ENCODE results near the gene SLC43A3. TPM values are rescaled to one million over a fixed set of nuclear protein-coding genes. Genes with fewer than 3 reads are reported as not detected.
A peak's percentile ranks its signal among the peaks of the same experiment; 100 is the strongest.
"Not testable (repeated sequence)": the region's sequence is repeated elsewhere in the genome, so short reads cannot be mapped to it uniquely, and the experiment has no call there.

Gene SLC43A3
- polyA plus RNA-seq, 6 donors from 2014 or later = 14.5 to 20.8 (median 17.5) TPM

DNA sequence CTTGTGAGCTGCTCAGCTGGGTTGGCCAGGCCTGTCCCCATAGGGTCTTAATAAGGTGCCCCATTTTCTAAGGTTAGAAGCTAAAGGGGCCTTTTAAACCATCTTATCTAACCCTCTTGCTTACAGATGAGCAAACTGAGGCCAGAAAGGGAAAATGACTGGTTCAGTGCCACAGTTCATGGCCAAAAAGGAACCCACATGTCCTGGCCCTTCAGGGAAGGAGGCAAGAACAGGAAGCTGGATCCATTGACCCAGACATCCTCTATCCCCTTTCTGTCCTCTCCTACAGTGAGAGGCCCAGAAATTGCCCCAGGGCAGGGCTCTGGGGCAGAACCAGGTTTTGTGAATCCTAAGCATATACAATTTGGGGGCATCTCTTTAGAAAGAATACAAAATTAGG lies 56.0 kb downstream of the SLC43A3 start:
- Mint-ChIP-seq H3K36me3 (no peaks in the 10 kb centered on the region), H3K27me3 (peaks cover 0 to 20% (median 9%) of the 10 kb centered on the region in 3 donors), H3K4me3 (no peak overlapping the region), H3K9me3 (peaks cover 0 to 2% (median 0%) of the 10 kb centered on the region in 7 donors), H3K27ac (no peak overlapping the region), H3K4me1 (peaks cover 0 to 7% (median 3%) of the 10 kb centered on the region in 3 donors)
- no peak for ATAC-seq (ENCODE audit: low read depth in 2 of 2)
- no peak for DNase-seq

DNA sequence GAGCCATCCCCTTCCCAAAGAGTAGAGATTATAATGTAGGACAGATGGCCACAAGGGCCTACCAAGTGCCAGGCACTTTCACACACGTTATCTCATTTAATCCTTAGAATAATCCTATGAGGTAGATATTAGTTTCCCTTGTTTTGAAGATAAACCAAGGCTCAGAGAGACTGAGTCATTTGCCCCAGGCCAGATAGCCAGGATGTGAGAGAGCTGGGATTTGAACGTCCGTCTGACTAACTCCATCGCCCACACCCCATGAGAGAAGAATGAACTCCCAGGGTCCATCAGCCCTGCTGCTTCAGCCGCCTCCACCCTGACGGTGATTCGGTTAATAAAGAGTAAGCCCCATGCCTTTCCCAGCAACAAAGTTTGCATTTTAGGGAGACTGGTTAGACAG lies 56.7 kb downstream of the SLC43A3 start:
- ATAC-seq (ENCODE audit: low read depth in 2 of 2) = no peak
- Mint-ChIP-seq H3K4me3 (no peak overlapping the region), H3K9me3 (peaks cover 0 to 2% (median 0%) of the 10 kb centered on the region in 7 donors), H3K36me3 (no peaks in the 10 kb centered on the region), H3K4me1 (peaks cover 0 to 7% (median 3%) of the 10 kb centered on the region in 3 donors), H3K27me3 (peaks cover 5 to 20% (median 9%) of the 10 kb centered on the region in 3 donors), H3K27ac (peak overlapping the region in 1 of 6 donors; percentile 33)
- DNase-seq = no peak

GRCh38 chr11:57368845-57369232 lies 58.1 kb downstream of the SLC43A3 start:
- peaks cover 0 to 7% (median 3%) of the 10 kb centered on the region in 3 donors for H3K4me1 Mint-ChIP-seq
- no peak for DNase-seq
- ATAC-seq (ENCODE audit: low read depth in 2 of 2) = no peak
- H3K9me3 Mint-ChIP-seq = peaks cover 0 to 2% (median 0%) of the 10 kb centered on the region in 7 donors
- peaks cover 9 to 29% (median 18%) of the 10 kb centered on the region in 3 donors for H3K27me3 Mint-ChIP-seq
- H3K27ac Mint-ChIP-seq = no peak overlapping the region
- H3K36me3 Mint-ChIP-seq = no peaks in the 10 kb centered on the region
- no peak overlapping the region for H3K4me3 Mint-ChIP-seq

DNA sequence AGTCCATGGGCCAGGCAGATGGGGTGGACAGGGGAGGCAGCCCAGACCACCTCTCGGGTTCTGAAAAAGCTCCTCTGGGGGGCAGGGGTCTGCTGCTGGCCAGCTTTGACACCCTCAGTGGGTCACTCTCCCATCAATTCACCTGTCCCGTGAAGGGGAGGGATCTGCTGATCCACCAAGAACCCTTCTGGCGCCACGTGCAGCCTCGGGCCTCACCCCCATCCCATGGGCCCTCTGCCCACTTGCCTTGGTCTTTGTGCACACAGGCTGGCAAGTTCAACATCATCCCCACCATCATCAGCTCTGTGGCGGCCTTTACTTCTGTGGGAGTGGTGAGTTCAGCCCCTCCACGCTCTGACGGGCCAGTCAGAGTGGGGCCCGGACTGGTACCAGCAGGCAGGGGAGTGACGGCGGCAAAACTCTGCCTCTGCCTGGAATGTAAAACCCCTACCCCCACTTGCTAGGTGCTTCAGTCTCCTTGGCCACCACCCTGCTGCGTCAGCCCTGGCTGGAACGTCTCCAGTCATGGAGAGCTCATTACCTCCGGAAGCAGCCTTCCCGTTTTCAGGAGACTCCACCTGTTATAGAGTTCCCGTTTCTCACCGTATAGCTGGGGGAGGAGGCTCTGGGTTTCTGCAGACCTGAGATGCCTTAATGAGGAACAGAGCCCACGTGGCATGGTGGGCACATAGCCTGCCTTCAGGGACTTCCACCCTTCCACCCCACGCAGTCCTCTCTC lies 58.6 kb downstream of the SLC43A3 start:
- no peak overlapping the region for H3K27ac Mint-ChIP-seq

DNA sequence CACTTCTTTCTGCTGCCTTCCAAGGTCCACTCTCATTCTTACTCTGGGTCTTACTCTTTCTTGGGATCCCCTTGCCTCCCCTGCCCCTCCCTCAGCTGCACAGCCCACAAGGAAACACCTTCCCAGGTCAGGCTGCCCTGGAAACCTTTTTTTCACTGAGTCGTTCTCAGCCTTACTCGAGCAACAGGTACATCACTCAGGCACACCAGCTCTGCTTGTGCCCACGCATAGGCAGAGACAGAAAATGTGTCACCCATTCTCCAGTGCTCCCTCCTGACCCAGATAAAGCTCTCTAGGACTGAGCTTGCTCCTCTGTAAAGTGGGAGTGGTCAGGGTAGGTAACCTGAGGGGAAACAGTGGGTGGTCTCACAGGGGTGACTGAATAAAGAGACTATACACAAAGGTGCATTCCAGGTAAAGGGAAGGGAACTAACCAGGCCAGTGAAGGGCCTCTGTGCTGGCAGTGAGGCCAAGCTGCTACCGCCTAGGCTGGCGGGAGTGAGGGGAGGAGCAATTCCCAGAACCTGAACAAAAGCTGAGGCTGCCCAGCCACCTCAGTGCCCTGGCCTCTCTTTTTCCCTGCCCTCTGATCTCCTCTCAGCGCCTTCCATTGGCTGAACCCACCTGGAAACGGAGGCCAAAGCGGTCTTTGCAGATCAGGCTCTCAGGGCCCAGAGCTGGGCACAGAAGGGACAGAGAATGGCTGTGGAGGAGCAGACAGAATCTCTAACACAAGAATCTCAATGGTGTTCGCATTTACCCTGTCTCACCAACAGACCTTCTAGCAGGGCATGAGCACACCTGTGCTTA lies 61.9 kb downstream of the SLC43A3 start:
- peaks cover 11 to 42% (median 33%) of the 10 kb centered on the region in 3 donors for H3K27me3 Mint-ChIP-seq
- H3K4me1 Mint-ChIP-seq = peaks cover 0 to 3% (median 0%) of the 10 kb centered on the region in 3 donors

More for the DNA sequence above, 58.6 kb downstream of the SLC43A3 start:
- Mint-ChIP-seq H3K4me1 (peaks cover 0 to 7% (median 3%) of the 10 kb centered on the region in 3 donors), H3K27me3 (peaks cover 9 to 32% (median 19%) of the 10 kb centered on the region in 3 donors), H3K36me3 (no peaks in the 10 kb centered on the region), H3K4me3 (no peak overlapping the region), H3K9me3 (peaks cover 0 to 2% (median 0%) of the 10 kb centered on the region in 7 donors)
- DNase-seq (no peak), ATAC-seq (ENCODE audit: low read depth in 2 of 2) (peak in 1 of 2 donors; percentile 16)

GRCh38 chr11:57363131-57364080 lies 63.5 kb downstream of the SLC43A3 start:
- DNase-seq (no peak), ATAC-seq (ENCODE audit: low read depth in 2 of 2) (no peak)
- no peaks in the 10 kb centered on the region for H3K9me3 Mint-ChIP-seq
- H3K4me3 Mint-ChIP-seq = no peak overlapping the region
- H3K27me3 Mint-ChIP-seq = peaks cover 11 to 35% (median 33%) of the 10 kb centered on the region in 3 donors
- H3K27ac Mint-ChIP-seq = no peak overlapping the region
- no peaks in the 10 kb centered on the region for H3K4me1 Mint-ChIP-seq
- H3K36me3 Mint-ChIP-seq = no peaks in the 10 kb centered on the region

More for the DNA sequence above, 61.9 kb downstream of the SLC43A3 start:
- no peaks in the 10 kb centered on the region for H3K36me3 Mint-ChIP-seq
- H3K4me3 Mint-ChIP-seq = no peak overlapping the region
- H3K9me3 Mint-ChIP-seq = no peaks in the 10 kb centered on the region
- no peak overlapping the region for H3K27ac Mint-ChIP-seq
- no peak for DNase-seq
- no peak for ATAC-seq (ENCODE audit: low read depth in 2 of 2)

GRCh38 chr11:57361926-57362325 lies 65.0 kb downstream of the SLC43A3 start:
- no peaks in the 10 kb centered on the region for H3K4me1 Mint-ChIP-seq

DNA sequence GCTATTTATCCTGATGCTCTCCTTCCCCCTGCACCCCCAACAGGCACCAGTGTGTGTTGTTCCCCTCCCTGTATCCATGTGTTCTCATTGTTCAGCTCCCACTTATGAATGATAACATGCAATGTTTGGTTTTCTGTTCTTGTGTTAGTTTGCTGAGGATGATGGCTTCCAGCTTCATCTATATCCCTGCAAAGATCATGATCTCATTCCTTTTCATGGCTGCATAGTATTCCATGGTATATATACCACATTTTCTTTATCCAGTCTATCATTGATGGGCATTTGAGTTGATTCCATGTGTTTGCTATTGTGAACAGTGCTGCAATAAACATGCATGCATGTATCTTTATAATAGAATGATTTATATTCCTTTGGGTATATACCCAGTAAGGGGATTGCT lies 65.5 kb downstream of the SLC43A3 start:
- DNase-seq; H3K9me3 Mint-ChIP-seq; H3K4me3 Mint-ChIP-seq; H3K4me1 Mint-ChIP-seq; H3K27ac Mint-ChIP-seq; ATAC-seq (ENCODE audit: low read depth in 2 of 2); H3K36me3 Mint-ChIP-seq: not testable (repeated sequence)
- peaks cover 16 to 33% (median 22%) of the 10 kb centered on the region in 3 donors for H3K27me3 Mint-ChIP-seq

More at GRCh38 chr11:57361926-57362325, 65.0 kb downstream of the SLC43A3 start:
- peaks cover 11 to 33% (median 27%) of the 10 kb centered on the region in 3 donors for H3K27me3 Mint-ChIP-seq
- ATAC-seq (ENCODE audit: low read depth in 2 of 2) = no peak
- H3K9me3 Mint-ChIP-seq = no peaks in the 10 kb centered on the region
- H3K36me3 Mint-ChIP-seq = no peaks in the 10 kb centered on the region
- no peak overlapping the region for H3K4me3 Mint-ChIP-seq
- DNase-seq = no peak
- H3K27ac Mint-ChIP-seq = peak overlapping the region in 2 of 6 donors; percentile 3 to 5

GRCh38 chr11:57360991-57361390 lies 65.9 kb downstream of the SLC43A3 start:
- H3K27ac Mint-ChIP-seq = no peak overlapping the region
- H3K27me3 Mint-ChIP-seq = peaks cover 21 to 33% (median 22%) of the 10 kb centered on the region in 3 donors
- DNase-seq (no peak), ATAC-seq (ENCODE audit: low read depth in 2 of 2) (no peak)
- no peaks in the 10 kb centered on the region for H3K9me3 Mint-ChIP-seq
- no peak overlapping the region for H3K4me3 Mint-ChIP-seq
- H3K4me1 Mint-ChIP-seq = peaks cover 0 to 2% (median 0%) of the 10 kb centered on the region in 3 donors
- no peaks in the 10 kb centered on the region for H3K36me3 Mint-ChIP-seq

DNA sequence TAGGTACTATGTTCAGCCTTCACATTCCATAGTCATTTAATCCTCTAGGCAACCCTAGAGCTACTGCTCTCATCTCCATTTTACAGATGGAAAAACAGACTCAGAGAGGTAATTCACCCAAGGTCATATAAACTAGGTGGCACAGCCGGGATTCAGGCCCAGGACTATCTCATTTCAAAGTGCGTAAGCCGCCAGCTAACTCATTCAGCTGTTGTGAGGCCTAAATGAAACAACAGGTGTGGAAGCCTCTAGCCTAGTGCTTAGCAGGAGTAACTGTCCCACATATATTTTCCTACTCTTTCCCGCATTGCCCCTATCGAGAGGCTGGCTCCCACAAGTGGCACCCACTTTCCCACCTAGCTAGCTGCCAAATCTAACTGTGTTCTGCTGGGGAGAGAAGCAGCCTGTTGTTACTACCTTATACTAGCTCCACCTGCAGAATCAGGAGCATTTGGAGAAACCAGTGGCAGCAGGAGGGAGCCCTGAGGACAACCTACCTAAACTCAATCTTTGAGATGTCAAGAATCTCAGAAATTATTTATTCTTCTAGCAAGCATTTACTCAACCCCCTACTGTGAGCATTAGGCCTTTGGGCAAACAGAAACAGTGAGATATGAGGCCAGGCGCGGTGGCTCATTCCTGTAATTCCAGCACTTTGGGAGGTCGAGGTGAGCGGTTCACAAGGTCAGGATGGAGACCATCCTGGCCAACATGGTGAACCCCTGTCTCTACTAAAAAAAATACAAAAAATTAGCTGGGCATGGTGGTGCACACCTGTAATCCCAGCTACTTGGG lies 66.8 kb downstream of the SLC43A3 start:
- peaks cover 22 to 27% (median 22%) of the 10 kb centered on the region in 3 donors for H3K27me3 Mint-ChIP-seq
- DNase-seq (no peak), ATAC-seq (ENCODE audit: low read depth in 2 of 2) (no peak)
- peaks cover 0 to 2% (median 0%) of the 10 kb centered on the region in 3 donors for H3K4me1 Mint-ChIP-seq
- no peak overlapping the region for H3K4me3 Mint-ChIP-seq
- H3K9me3 Mint-ChIP-seq = no peaks in the 10 kb centered on the region
- H3K27ac Mint-ChIP-seq = no peak overlapping the region
- H3K36me3 Mint-ChIP-seq = no peaks in the 10 kb centered on the region

- Mint-ChIP-seq H3K4me1 (peaks cover 0 to 4% (median 2%) of the 10 kb centered on the region in 3 donors), H3K27me3 (peaks cover 21 to 28% (median 28%) of the 10 kb centered on the region in 3 donors), H3K9me3 (no peaks in the 10 kb centered on the region), H3K36me3 (no peaks in the 10 kb centered on the region), H3K27ac (no peak overlapping the region), H3K4me3 (no peak overlapping the region)
- DNase-seq (no peak), ATAC-seq (ENCODE audit: low read depth in 2 of 2) (no peak)
Observed at GRCh38 chr11:57359396-57359795, 67.5 kb downstream of the SLC43A3 start.

GRCh38 chr11:57358991-57359390 lies 67.9 kb downstream of the SLC43A3 start:
- ATAC-seq (ENCODE audit: low read depth in 2 of 2) (no peak), DNase-seq (no peak)
- no peak overlapping the region for H3K27ac Mint-ChIP-seq
- peaks cover 0 to 5% (median 2%) of the 10 kb centered on the region in 3 donors for H3K4me1 Mint-ChIP-seq
- H3K36me3 Mint-ChIP-seq = no peaks in the 10 kb centered on the region
- peaks cover 19 to 31% (median 28%) of the 10 kb centered on the region in 3 donors for H3K27me3 Mint-ChIP-seq
- no peak overlapping the region for H3K4me3 Mint-ChIP-seq
- no peaks in the 10 kb centered on the region for H3K9me3 Mint-ChIP-seq

All from naive B cell (primary cell).